ENCODE results near the gene CRLF3. TPM values are rescaled to one million over a fixed set of nuclear protein-coding genes. Genes with fewer than 3 reads are reported as not detected.
A peak's percentile ranks its signal among the peaks of the same experiment; 100 is the strongest.

Gene CRLF3
- total and polyA plus RNA-seq, 2 of the 4 experiments (the other 2 are of a cell fraction): 6.1 to 15.2 TPM

GRCh38 chr17:30790279-30790678 is 34.2 kb downstream of the CRLF3 start:
- Histone ChIP-seq H3K27ac (ENCODE audit: insufficient read depth, low read length) (no peak overlapping the region), H2BK120ac (ENCODE audit: low read depth, low read length) (no peak overlapping the region), H3K36me3 (ENCODE audit: control insufficient read depth, insufficient read depth, low read length) (peaks cover 27% of the 10 kb centered on the region), H3K79me1 (ENCODE audit: low read depth in 1 of 2, low read length in 2 of 2) (peaks cover 0 to 6% of the 10 kb centered on the region in 2 experiments; a peak in 2 of 4 replicates), H4K8ac (ENCODE audit: low read depth in 2 of 2, low read length in 2 of 2) (no peak overlapping the region), H3K14ac (replicated peaks; ENCODE audit: low read depth, low read length) (no peak overlapping the region), H3K4ac (ENCODE audit: low read depth, low read length) (no peak overlapping the region), H2AFZ (replicated peaks; ENCODE audit: low read length, poor library complexity) (no peak overlapping the region), H2BK15ac (ENCODE audit: low read depth, low read length) (no peak overlapping the region), H3K9ac (ENCODE audit: low read depth, low read length) (no peak overlapping the region), H2BK5ac (ENCODE audit: low read depth, low read length, poor library complexity, severe bottlenecking) (peak overlapping the region; percentile 2), H3K27me3 (ENCODE audit: control insufficient read depth, insufficient read depth, low read length) (no peaks in the 10 kb centered on the region), H3K23ac (ENCODE audit: low read depth, low read length) (no peak overlapping the region), H3K4me2 (ENCODE audit: low read depth, low read length) (no peak overlapping the region), H4K20me1 (ENCODE audit: insufficient read depth, low read length) (no peaks in the 10 kb centered on the region), H2AK5ac (ENCODE audit: low read depth, low read length) (no peak overlapping the region), H2BK20ac (ENCODE audit: low read depth, low read length) (no peak overlapping the region), H4K5ac (ENCODE audit: low read depth, low read length) (no peak overlapping the region), H3K56ac (ENCODE audit: extremely low read depth, insufficient read depth, low read length) (no peak overlapping the region), H3K9me1 (ENCODE audit: insufficient read depth, low read length) (no peaks in the 10 kb centered on the region; the same call in 1 of the 2 replicates), H3K4me3 (ENCODE audit: insufficient read depth, low read depth, low read length) (no peak overlapping the region), H4K91ac (ENCODE audit: insufficient read depth, low read depth, low read length) (no peak overlapping the region), H2AK9ac (replicated peaks; ENCODE audit: low read depth, low read length, poor library complexity) (no peak overlapping the region), H3K9me3 (ENCODE audit: control insufficient read depth, insufficient read depth, low read length) (no peaks in the 10 kb centered on the region), H3K4me1 (ENCODE audit: control insufficient read depth, insufficient read depth, low read length) (peaks cover 4% of the 10 kb centered on the region; the same call in 1 of the 2 replicates), H3K18ac (ENCODE audit: low read depth, low read length) (no peak overlapping the region)
- dilution Hi-C loops (cut with HindIII; ENCODE audit: low sequenced_read_pairs, unreplicated experiment) (no loop called here), in situ Hi-C loops (cut with MboI; ENCODE audit: low sequenced_read_pairs) (no loop called here), intact Hi-C loops (cut with micrococcal nuclease) (no loop called here)
- TF ChIP-seq SMC3 (IDR thresholded peaks at IDR 0.05; ENCODE audit: low read depth, low read length) (no peak), CHD1 (IDR thresholded peaks at IDR 0.05; ENCODE audit: low read depth, low read length) (no peak), CEBPB (IDR thresholded peaks at IDR 0.05; ENCODE audit: low read depth, low read length) (no peak), MAFK (IDR thresholded peaks at IDR 0.05; ENCODE audit: low read depth, low read length) (no peak)
- TF ChIP-seq, protein P1, sequence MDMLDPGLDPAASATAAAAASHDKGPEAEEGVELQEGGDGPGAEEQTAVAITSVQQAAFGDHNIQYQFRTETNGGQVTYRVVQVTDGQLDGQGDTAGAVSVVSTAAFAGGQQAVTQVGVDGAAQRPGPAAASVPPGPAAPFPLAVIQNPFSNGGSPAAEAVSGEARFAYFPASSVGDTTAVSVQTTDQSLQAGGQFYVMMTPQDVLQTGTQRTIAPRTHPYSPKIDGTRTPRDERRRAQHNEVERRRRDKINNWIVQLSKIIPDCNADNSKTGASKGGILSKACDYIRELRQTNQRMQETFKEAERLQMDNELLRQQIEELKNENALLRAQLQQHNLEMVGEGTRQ (IDR thresholded peaks at IDR 0.05; ENCODE audit: low read depth, low read length): no peak
- ChIA-PET CTCF (no interaction called here), POLR2A (ENCODE audit: unreplicated experiment) (interaction anchor here (0.6 kb wide), 1 partner anchor 371 kb away, joined by 4 read pairs; no protein-coding TSS in a partner anchor)
- no CpG with 5 or more reads among the region's 2 CpGs for WGBS, 2 experiments (ENCODE audit: extremely low coverage in 2 of 2, insufficient read length in 1 of 2)
- ATAC-seq (ENCODE audit: low read depth) (no peak), DNase-seq (no peak)
- no TSS peak for BruUV-seq (replicated peaks)

Data from IMR-90 (cell line).